ENCODE measurements around the gene SIGLEC12.
A peak's percentile ranks its signal among the peaks of the same experiment; 100 is the strongest.

SIGLEC12 gene

DNA sequence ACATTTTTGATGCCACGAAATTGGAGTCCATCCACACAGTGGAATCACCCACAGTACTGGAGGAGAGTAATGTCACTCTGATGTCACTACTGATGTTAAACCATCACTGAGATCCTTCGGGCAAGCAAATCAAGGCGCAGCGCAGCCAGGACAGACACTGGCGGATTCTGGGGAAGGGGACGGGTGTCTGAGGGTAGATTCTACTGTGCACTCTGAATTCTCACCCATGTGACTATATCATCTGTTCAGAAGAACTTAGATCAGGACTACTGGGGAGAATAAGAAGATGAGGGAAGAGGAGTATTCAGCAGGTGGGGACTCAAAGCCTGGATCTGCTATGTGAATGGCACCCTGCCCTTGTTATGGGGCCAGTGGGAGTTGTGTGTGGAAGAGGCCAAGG lies 42.4 kb upstream of the SIGLEC12 start:
- H3K9me3 ChIP-seq, result no peaks in the 10 kb centered on the region
- no peak overlapping the region for H3K4me2 ChIP-seq
- H3K27ac ChIP-seq, result no peak overlapping the region
- H3K36me3 ChIP-seq, result no peaks in the 10 kb centered on the region
- no peak overlapping the region for H3K4me3 ChIP-seq
- peaks cover 36% of the 10 kb centered on the region for H3K4me1 ChIP-seq
- H3K9ac ChIP-seq, result no peak overlapping the region
- H4K20me1 ChIP-seq, result no peaks in the 10 kb centered on the region
- no peak for TF ChIP-seq Cebpa-rat (IDR thresholded peaks at IDR 0.05)
- H3K27me3 ChIP-seq, result no peaks in the 10 kb centered on the region

GRCh38 chr19:51542699-51543098 lies 41.1 kb upstream of the SIGLEC12 start:
- Histone ChIP-seq H3K36me3 (no peaks in the 10 kb centered on the region), H3K27me3 (no peaks in the 10 kb centered on the region)

GRCh38 chr19:51541458-51542357 lies 40.1 kb upstream of the SIGLEC12 start:
- Histone ChIP-seq H3K9ac (no peak overlapping the region), H3K4me3 (no peak overlapping the region), H3K27me3 (no peaks in the 10 kb centered on the region), H3K36me3 (no peaks in the 10 kb centered on the region), H3K9me3 (no peaks in the 10 kb centered on the region), H3K4me1 (peaks cover 13% of the 10 kb centered on the region), H3K4me2 (no peak overlapping the region), H3K27ac (no peak overlapping the region), H4K20me1 (no peaks in the 10 kb centered on the region)
- TF ChIP-seq Cebpa-rat (IDR thresholded peaks at IDR 0.05), result no peak

More at GRCh38 chr19:51542699-51543098, 41.1 kb upstream of the SIGLEC12 start:
- Histone ChIP-seq H3K9me3 (no peaks in the 10 kb centered on the region), H3K9ac (no peak overlapping the region), H3K4me3 (no peak overlapping the region), H3K4me1 (peaks cover 23% of the 10 kb centered on the region), H3K4me2 (no peak overlapping the region), H3K27ac (no peak overlapping the region), H4K20me1 (no peaks in the 10 kb centered on the region)
- TF ChIP-seq Cebpa-rat (IDR thresholded peaks at IDR 0.05), result no peak

DNA sequence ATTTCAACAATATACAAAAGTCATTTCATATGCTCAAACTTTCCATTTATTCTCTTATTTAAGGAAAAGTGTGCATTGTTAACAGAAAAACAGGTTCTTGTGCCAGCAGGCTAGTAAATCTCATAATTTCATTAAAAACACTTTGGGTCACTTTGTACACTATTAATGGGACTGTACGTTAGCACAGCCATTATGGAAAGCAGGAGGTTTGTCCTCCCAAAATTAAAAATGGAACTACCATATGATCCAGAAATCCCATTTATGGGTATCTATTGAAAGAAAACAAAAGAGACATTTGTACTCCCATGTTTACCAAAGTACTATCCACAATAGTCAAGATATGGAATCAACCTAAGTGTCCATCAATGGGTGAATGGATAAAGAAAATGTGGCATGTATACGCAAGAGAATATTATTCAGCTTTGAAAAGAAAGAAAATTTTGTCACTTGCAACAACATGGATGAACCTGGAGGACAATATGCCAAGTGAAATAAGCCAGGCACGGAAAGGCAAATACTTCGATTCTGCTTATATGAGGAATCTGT lies 38.3 kb upstream of the SIGLEC12 start:
- Histone ChIP-seq H3K4me2 (no peak overlapping the region), H3K27me3 (no peaks in the 10 kb centered on the region), H3K4me1 (no peaks in the 10 kb centered on the region), H3K9me3 (no peaks in the 10 kb centered on the region), H3K27ac (no peak overlapping the region), H3K4me3 (no peak overlapping the region), H3K9ac (no peak overlapping the region), H3K36me3 (no peaks in the 10 kb centered on the region), H4K20me1 (no peaks in the 10 kb centered on the region)
- TF ChIP-seq Cebpa-rat (IDR thresholded peaks at IDR 0.05), result no peak

- Histone ChIP-seq H3K36me3 (no peaks in the 10 kb centered on the region), H3K27me3 (no peaks in the 10 kb centered on the region), H3K4me3 (no peak overlapping the region), H3K4me1 (peaks cover 17% of the 10 kb centered on the region), H4K20me1 (no peaks in the 10 kb centered on the region), H3K27ac (no peak overlapping the region), H3K9me3 (no peaks in the 10 kb centered on the region), H3K9ac (no peak overlapping the region), H3K4me2 (no peak overlapping the region)
- TF ChIP-seq Cebpa-rat (IDR thresholded peaks at IDR 0.05), result no peak
Measured at GRCh38 chr19:51535535-51535934, 33.9 kb upstream of the SIGLEC12 start.

DNA sequence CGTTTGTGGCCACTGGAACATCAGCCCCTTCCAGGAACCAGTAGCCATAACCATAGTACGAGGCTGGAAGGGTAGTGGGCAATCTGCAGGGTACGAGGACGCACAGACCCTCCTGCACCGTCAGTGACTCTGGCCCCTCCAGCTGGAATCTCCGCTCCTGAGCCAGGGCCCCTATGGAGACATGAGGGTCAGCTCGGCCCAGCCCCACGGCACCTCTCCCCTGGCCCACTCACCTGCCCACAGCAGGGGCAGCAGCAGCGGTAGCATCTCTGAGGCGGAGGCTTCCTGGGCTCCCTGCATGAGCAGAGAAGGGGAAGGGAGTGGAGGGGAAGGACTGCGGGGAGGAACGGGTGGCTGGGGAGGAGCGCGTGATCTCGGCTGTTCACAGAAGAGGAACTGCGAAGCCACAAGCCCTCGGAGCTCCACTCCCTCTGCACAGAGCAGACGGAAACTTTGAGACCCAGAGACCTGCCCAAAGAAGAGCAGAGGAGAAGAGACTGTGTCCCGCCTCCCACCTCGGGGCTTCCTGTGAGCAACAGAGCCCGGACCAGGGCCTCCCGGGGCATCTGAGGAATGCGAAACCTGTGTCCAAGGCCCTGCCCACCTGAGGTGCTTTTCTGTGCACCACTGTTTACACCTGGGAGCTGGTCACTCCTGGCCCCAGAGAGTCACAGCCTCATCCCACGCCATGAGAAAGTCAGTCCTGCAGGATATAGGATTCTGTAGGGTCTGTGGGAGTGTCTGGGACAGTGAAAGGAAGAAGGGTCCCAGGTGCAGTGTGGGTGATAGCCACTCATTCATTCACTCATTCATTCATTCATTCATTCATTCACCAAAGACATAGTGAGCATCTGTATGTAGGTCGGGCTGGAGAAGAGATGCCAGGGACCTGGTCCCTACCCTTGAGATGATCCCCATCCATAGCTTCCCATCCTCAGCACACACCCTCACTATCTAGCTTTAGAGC lies 30.0 kb upstream of the SIGLEC12 start, which contains the start of gene SIGLEC6:
SIGLEC6 (minus strand) TSS at position 322 of the 967 bp plus-strand sequence; CDS start at position 300, 22 bp downstream.
- no peak within 1 kb of the TSS for H3K9ac ChIP-seq
- H3K27me3 ChIP-seq, result no peaks in the 10 kb centered on the region
- no peak within 1 kb of the TSS for H3K4me3 ChIP-seq
- TF ChIP-seq Cebpa-rat (IDR thresholded peaks at IDR 0.05), result no peak
- peak within 1 kb of the TSS; percentile 71 for H3K4me2 ChIP-seq
- no peaks in the 10 kb centered on the region for H3K36me3 ChIP-seq
- no peak within 1 kb of the TSS for H3K27ac ChIP-seq
- H3K4me1 ChIP-seq, result peaks cover 17% of the 10 kb centered on the region
- H4K20me1 ChIP-seq, result no peaks in the 10 kb centered on the region
- no peaks in the 10 kb centered on the region for H3K9me3 ChIP-seq

- Histone ChIP-seq H3K27ac (no peak overlapping the region), H3K27me3 (no peaks in the 10 kb centered on the region), H3K4me2 (no peak overlapping the region), H3K4me1 (peaks cover 17% of the 10 kb centered on the region), H3K36me3 (no peaks in the 10 kb centered on the region), H4K20me1 (no peaks in the 10 kb centered on the region), H3K9me3 (no peaks in the 10 kb centered on the region), H3K9ac (no peak overlapping the region), H3K4me3 (no peak overlapping the region)
- no peak for TF ChIP-seq Cebpa-rat (IDR thresholded peaks at IDR 0.05)
Measured at GRCh38 chr19:51530616-51531015, 29.0 kb upstream of the SIGLEC12 start.

DNA sequence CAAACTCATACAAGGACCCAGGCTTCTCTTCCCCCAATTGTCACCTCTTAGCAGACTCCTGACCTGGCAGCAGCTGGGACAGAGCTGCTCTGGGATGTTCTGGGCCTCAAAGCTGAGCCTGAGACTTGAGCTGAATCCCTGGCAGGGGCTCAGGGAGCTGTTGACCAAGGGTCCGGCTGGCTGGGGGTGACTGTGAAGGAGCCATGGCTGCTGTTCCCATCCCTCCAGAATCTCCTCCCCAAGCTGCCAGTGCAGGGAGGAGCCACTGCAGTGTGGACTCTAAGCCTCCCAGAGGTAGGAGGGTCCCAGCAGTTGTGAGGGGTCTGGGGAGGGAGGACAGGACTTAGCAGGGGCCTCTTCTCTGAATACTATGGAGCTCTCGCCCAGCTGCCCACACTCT lies 27.7 kb upstream of the SIGLEC12 start:
- no peak overlapping the region for H3K4me2 ChIP-seq
- TF ChIP-seq Cebpa-rat (IDR thresholded peaks at IDR 0.05), result no peak
- H3K27me3 ChIP-seq, result no peaks in the 10 kb centered on the region
- no peaks in the 10 kb centered on the region for H3K9me3 ChIP-seq
- H3K36me3 ChIP-seq, result no peaks in the 10 kb centered on the region
- H3K27ac ChIP-seq, result no peak overlapping the region
- peaks cover 17% of the 10 kb centered on the region for H3K4me1 ChIP-seq
- no peak overlapping the region for H3K4me3 ChIP-seq
- no peak overlapping the region for H3K9ac ChIP-seq
- no peaks in the 10 kb centered on the region for H4K20me1 ChIP-seq

DNA sequence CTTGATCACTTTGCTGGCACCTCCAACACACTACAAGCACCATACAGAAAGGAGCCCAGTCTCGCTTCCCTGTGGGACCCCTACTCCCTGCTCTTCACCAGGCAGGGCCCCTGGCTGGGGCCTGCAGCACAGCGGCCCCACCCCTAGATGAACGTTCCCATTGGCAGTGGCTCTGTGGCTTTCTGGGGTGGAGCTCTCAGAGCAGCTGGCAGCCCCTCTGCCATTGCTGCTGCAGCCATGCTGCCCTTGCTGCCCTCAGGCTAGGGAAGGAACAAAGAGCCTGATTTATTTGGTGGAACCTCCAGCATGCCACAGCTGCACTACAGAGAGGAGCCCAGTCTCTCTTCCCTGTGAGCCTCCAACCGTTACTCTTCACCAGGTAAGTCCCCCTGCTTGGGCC lies 24.1 kb upstream of the SIGLEC12 start:
- Histone ChIP-seq H3K27me3 (no peaks in the 10 kb centered on the region), H3K36me3 (no peaks in the 10 kb centered on the region), H3K9me3 (no peaks in the 10 kb centered on the region), H3K4me2 (no peak overlapping the region), H3K9ac (no peak overlapping the region), H3K4me1 (no peaks in the 10 kb centered on the region), H3K27ac (no peak overlapping the region), H3K4me3 (no peak overlapping the region), H4K20me1 (no peaks in the 10 kb centered on the region)
- TF ChIP-seq Cebpa-rat (IDR thresholded peaks at IDR 0.05), result no peak
